Measurements from ENCODE around the gene PDZD4.

GRCh38 chrX:153776611-153777045 lies 53.7 kb downstream of the PDZD4 start:
- no peak for TF ChIP-seq REST (IDR thresholded peaks at IDR 0.05; ENCODE audit: low read depth)
- TF ChIP-seq EP300 (IDR thresholded peaks at IDR 0.05; ENCODE audit: borderline replicate concordance): no peak
- no peak for TF ChIP-seq MAX (IDR thresholded peaks at IDR 0.05)
- TF ChIP-seq TCF12 (IDR thresholded peaks at IDR 0.05; ENCODE audit: low read depth): no peak
- no peak for TF ChIP-seq CREB1 (IDR thresholded peaks at IDR 0.05; ENCODE audit: low read depth)
- no peak for TF ChIP-seq YY1 (IDR thresholded peaks at IDR 0.05; ENCODE audit: low read depth)
- TF ChIP-seq FOXM1 (IDR thresholded peaks at IDR 0.05; ENCODE audit: borderline replicate concordance, low read depth): no peak

Measured in Ishikawa (cell line).